NCI-H1930 (cell line): ENCODE results near the gene AGAP1.
A peak's percentile ranks its signal among the peaks of the same experiment; 100 is the strongest.

ENCODE experiments used
- DNase-seq, 2 experiments: peaks; one replicate each; lab custom pipeline; 2025; lab: John Stamatoyannopoulos, UW

Gene AGAP1

DNA sequence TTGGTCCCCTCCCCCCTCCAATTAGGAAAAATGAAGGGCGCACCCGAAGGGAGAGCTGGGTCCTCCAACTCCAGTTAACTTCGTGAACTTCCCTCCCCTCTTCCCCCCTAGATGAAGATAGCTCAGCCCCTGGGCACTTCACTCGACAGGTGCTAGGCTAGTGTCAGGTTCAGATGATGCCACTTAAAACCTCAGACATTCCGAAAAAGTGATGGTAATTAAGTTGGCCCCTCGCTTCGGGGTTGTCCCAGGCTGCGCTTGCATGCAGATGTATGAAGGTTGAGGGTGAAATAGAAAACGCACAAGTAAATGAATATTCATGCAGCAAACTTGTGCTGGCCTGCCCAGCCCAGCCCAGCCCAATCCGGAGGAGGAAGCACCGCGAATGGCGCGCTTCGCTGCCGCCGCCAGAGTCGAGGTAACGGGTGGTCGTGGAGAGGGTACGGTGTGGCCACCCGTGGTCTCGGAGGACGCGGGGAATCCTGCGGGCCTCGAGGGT, 677.4 kb downstream of the AGAP1 start:
- DNase-seq = no peak

DNA sequence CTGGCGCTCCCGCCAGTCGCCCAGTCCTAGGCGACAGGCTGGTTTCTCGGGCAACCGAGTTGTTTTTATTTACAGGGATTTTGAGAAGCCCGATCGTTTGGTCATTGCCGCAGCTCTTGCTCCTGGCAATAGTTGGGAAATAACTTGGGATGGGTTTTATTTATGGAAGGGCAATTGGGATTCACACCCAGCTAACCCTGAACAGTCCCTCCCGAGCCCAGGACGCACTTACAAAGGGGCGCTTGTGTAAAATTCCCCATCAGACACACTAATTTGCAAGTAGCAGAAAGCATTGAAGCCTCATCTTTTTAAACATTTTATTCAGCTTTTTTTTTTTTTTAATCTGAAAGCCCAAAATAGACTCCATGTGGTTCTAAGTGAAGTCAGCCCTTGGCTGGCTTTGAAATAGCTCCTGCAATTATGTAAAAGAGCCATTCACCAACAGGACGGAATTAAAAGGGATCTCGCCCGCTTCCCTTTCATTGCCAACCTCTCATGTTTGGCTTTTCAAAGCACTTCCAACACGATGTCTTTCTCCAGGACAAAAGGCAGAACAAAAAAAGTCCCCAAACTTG, 677.9 kb downstream of the AGAP1 start:
- no peak for DNase-seq

DNA sequence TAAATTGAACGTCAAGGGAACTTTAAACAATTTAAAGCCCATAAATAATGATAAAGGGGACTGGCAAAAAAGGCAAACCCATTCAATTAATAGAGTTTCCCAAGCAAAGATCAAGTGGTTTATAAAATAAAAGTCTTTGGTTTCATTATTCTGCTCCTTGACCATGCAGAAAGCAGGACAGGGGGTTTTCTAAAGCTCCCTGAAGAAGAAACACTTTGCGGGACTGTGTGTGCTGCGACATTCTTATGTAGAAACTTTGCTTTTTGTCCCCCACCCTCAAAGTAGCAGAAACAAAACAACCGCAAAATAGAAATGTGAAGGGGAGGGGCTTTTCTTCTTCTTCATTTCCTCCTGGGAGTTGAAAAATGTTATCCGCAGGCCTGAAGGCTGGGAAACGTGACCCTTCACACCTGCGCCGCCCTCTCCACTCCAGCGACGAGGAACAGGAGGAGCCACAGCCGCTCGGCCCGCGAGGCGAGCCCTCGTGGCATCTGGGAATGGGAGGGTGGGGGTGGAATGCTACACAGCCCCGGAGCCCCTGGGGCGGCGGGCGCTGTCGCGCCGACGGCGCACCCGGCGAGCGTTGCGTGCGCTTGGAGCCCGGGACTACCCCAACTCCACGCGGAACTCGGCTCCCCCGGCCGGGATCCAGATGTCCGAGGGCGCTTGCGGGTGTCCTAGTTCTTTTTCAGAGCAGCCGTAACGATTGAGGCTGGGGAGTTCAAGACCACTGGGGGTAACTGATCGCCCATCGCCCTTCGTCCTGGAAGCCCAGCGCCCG, 678.6 kb downstream of the AGAP1 start:
- DNase-seq = no peak

- no peak for DNase-seq
Measured at GRCh38 chr2:236173036-236173728, 679.3 kb downstream of the AGAP1 start.

DNA sequence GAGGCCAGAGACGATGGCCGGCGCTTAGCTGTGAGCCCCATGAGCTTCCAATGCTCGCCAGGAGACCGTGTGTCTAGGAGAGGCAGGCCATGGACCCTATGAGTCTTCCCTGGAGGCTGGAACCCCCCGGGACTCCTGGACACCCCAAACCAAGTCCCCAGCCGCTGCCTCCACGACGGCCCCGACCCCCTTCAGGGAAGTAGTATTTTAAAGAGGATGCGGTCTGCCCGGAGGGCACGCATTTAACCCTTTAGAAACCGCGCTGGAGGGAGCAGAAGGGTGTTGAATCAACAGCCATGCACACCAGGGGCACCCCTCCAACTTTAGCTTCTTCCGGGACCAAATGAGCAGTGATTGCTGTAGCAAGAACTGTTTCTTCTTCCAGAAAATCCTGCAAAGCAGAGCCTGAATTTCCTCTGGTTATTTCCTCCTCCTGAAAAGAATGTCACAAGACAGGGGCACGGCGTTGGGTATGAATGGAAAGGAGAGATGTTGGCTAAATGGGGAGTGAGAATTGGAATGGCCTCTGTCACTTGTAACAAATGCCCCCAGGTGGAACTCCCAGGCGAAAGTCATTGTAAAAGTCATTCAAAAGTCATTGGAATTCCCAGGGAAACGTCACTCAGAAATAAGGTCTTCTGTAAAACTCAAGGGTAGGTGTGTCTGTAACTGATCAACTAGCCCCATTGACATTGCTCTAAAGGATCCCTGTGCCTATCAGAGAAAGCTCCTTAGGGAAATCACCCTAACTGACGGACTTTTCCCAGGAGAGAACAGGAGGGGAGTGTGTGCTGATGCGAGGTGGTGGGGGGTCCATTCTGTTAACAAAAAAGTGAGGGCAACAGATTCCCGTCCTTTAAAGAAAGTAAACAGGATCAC, 680.1 kb downstream of the AGAP1 start:
- no peak for DNase-seq

- DNase-seq = no peak
Measured at GRCh38 chr2:236175548-236176150, 681.8 kb downstream of the AGAP1 start.

DNA sequence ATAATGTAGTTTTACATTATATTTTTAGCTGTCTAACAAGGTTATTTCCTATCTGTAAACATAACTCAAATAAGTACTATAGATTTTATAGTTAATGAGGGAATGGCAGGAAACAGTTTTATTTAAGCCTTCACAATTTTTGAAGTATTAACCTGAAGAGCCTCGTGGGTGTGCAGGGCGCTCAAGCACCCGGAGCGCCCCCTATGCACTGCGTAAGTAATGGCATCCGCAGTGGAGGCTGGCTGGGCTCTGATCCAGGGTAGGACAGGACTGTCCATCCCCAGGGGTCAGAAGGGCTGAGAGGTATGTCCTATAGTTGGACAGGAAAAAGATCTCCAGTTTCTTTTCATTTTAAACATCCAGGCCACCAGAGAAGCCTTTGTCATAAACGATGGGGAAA, 682.6 kb downstream of the AGAP1 start:
- DNase-seq = no peak

- DNase-seq = no peak
Measured at GRCh38 chr2:236176951-236177350, 683.1 kb downstream of the AGAP1 start.

- peak; percentile 73 to 77 for DNase-seq
Measured at GRCh38 chr2:236177604-236177966, 683.7 kb downstream of the AGAP1 start.

- peak; percentile 92 to 93 for DNase-seq
Measured at GRCh38 chr2:236177967-236178889, 684.4 kb downstream of the AGAP1 start.

DNA sequence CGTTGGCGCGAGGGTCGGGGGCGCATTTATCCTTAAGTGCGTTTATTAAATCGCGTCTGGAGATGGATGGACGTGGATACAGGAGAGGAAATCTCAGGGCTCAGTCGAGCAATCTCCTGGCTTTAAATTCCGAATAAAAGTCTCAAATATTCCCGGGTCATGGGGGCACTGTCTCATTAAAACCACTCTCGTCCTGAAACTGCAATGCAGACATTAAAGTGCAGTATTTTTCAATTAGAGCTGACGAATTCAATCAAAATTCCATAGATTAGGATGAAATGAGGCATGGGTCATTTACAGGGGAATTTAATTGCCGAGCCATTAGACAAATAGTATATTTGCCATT, 685.0 kb downstream of the AGAP1 start:
- DNase-seq = no peak

DNA sequence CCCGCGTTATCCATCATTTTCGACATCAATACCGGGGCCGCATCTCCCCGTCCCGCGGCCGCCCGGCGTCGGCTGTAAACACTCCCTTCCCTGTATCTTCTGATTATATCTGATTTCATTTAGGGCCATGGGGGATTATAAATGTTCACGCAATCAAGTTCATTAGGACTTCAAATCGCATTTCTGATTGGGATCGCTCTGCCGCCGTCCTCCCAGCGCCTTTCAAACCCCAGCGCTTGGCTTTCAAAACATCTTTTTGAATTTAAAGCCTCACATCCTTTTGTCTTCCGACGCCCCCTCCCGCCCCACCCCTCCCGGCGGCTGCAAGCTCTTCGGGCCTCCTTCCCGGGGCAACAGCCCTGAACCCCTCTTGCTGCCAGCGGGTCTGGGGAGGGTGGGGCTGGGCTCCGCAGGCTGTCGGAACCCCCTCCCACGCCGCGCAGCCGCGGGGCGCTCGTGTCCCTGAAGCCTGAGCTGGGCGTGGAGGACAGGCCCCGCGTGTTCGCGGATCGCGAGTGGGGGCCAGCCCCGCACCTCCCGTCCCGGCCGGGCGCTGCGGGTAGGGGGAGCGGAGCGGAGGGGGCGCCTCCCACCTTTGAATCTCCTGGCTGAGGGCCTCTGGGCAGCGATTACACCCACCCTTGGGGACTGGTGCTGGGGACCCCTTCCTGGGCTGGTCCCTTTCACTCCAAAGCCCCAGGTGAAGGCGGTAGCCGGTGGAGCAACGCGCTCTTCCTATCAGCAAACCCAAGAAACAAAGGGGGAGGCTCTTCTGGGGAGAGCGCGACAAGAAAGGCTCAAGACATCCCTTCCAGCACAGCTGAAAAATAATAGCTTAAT, 685.6 kb downstream of the AGAP1 start:
- DNase-seq = no peak

DNA sequence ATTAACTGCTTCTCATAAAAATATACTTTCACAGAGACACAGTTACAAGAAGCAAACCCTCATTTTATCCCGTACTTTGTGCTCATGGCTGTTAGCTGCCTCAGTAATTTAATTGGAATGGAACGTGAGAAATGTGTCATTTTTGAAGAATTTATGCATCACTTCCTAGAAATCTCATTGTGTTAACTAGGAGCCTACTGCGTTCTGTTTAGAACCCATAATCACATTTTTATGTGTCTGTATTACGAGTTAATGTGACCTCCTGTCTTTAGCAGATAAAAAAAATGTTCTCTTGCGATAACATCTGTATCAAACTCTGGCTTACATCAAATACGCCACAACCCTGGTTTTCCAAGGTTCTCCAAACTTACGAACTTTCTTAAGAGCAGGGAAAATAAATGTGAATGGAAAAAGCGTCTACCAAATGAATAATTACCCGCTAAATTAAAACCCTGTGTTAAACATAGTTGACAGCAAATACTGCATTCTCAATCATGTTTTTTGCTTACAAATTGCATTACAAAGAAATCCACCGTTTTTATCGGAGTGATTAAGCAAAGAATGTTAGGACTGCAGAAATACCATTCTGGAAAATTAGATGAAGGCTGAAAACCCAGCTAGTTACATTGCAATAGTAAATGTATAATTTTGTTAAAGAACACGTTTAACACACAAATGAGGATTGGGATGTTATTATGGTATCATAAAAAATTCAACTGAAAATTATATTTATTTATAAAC, 686.4 kb downstream of the AGAP1 start:
- DNase-seq = no peak

DNA sequence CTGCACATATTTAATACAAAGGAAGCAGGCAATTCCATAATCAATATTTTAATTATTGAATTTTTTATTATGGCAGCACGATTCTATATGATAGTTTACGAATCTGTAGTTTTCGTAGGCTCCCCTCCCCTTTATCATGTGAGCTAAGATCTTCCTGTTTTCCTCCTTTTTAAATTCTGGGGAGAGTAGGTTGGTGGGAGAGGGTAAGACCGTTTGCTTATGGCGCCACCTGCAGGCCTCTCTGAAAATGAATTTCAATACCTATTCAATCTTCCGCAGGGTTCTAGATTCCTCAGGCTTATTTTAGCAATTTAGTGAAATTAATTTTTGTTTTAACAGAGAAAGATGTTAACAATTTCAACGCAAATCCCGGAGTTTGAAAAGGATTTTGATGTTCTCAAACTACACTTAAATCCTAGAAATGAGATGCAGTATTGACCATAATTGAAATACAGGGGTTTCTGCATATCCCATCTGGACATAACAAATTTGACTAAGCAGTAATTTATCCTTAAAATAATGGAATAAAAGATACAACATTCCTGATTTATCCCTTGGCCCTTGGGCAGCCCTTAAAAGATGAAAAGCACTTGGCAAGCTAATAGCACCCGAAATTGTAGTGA, 687.1 kb downstream of the AGAP1 start:
- DNase-seq = peak; percentile 37 to 52
